Measurements from ENCODE around the gene DSTN. TPM values are rescaled to one million over a fixed set of nuclear protein-coding genes. Genes with fewer than 3 reads are reported as not detected.

DSTN gene
- total RNA-seq (2022; extraction: Qiagen RNA extraction), result 640 to 860 TPM (median 684 TPM) in 5 replicates

GRCh38 chr20:17569616-17570346 lies at the start of gene DSTN:
DSTN (plus strand) TSS chr20:17570075; CDS start chr20:17570209, 134 bp downstream.

GRCh38 chr20:17530716-17531664 lies 38.9 kb upstream of the DSTN start, which contains the start of gene BFSP1:
BFSP1 (minus strand) TSS chr20:17531379; CDS start chr20:17531329, 50 bp downstream.

Other genes with a start within 250 kb of the DSTN start
- 3.7 to 4.2 TPM (median 4.0 TPM) in 5 replicates for gene BFSP1, start 38.7 kb upstream of the DSTN start, total RNA-seq (2022; extraction: Qiagen RNA extraction)
- gene RRBP1, start 112.2 kb downstream of the DSTN start, total RNA-seq (2022; extraction: Qiagen RNA extraction), result 141 to 164 TPM (median 151 TPM) in 5 replicates
- not detected in 5 replicates for gene BANF2, start 129.9 kb downstream of the DSTN start, total RNA-seq (2022; extraction: Qiagen RNA extraction)